COR-L47 (cell line): Measurements from ENCODE around the gene BANF2.
"Not testable (repeated sequence)": the region's sequence is repeated elsewhere in the genome, so short reads cannot be mapped to it uniquely, and the experiment has no call there.

Experiments
- DNase-seq: peaks from one replicate; lab custom pipeline; 2025; lab: John Stamatoyannopoulos, UW

BANF2 gene

DNA sequence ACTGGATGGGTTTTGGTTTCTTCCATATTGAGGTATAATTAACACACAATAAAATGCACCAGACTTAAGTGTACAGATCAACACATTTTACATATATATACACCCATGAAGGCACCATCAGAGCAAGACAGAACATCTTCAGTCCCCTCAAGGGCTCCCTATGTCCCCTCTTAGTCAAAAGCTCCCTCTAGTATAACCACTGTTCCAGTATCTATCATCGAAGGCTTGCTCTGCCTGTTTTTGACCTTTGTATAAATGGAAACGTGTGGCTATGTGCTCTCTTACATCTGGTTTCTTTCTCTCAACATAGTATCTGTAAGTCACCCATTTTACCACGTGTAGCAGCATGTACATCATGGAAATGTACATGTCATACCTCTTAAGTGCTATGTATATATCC is 66.5 kb downstream of the BANF2 start:
- no peak for DNase-seq

DNA sequence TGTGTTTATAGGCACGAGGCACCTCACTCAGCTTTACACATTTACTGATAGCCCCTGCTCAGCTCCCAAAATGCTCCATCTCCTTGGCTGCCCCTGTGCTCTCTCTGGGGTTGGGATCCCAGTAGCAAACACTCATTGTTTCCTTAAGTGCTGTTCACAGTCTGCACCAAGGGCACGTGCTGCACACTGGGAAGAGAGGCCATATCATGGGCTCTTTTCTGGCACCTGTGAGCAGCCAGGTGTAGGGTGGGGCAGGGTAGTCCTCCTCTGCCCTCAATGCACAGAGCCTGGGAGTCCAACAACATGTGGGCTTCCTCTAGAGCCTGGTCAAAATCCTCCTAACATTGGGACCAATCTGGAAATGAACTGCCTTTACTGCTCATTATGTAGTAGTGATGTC is 67.9 kb downstream of the BANF2 start:
- DNase-seq: no peak

DNA sequence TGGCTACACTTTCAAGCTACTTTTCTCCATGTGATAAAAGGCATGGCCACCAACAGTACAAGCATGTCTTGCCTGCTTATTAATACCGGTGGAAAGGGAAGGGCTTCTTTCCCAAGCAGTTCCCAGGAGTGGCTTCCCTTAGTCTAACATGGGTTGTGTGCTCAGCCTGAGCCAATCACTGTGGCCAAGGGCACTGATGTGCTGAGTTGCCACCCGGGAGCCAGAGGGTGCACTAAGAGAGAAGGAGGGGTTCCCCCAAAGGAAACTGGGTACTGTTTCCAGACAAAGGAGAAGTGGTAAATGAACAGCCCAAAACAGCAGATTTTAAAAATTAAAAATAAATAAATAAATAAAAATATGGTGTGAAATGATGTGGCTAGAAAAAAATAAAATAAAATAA is 68.5 kb downstream of the BANF2 start:
- DNase-seq: no peak

DNA sequence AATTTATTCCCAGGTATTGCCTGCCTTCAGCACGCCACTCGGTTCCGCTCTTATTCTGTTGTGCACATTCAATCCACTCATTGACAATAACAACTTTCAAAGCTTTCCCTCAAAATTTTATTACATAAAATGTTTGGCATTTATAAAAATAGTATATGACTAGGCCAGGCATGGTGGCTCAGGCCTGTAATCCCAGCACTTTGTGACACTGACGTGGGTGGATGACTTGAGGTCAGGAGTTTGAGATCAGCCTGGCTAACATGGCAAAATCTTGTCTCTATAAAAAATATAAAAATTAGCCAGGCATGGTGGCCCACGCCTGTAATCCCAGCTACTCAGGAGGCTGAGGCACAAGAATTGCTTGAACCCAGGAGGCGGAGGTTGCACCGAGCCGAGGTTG is 70.0 kb downstream of the BANF2 start:
- not testable (repeated sequence) for DNase-seq

DNA sequence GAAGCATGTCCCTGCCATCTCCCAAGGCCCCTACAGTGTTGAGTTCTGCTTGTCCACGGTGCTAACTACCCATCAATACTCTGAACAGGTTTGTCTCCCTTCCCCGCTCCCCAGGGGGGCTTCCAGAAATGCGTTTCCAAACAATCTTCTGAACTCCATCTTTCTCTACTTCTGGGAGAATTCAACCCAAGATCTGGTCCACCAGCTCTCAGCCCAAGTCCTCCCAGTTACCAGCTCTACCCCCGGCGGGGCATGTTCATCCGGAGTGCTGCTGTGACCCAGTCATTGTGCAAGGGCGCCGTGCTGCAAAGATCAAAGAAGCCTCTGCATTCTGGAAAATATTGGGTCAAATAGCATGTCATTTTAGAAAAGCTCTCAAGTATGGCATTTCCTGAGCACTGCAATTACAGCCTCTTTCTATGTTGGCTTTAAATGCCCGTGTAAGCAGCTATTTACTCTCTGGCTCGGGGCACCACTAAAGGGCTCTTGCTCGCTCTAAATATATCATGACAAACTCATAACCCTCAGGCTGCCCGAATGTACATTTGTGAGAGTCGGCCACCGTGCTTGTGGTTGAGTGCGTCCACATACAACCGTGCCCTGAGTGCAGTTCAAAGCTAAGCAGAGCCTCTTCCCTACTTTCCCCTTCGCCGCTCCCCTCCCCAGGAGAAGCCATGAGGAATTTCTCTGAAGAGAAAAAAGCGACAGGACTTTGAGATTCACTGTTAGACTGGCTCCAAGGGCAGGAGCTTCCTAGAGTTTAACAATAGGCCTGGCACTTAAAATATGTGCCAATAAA is 71.6 kb downstream of the BANF2 start:
- DNase-seq: no peak

DNA sequence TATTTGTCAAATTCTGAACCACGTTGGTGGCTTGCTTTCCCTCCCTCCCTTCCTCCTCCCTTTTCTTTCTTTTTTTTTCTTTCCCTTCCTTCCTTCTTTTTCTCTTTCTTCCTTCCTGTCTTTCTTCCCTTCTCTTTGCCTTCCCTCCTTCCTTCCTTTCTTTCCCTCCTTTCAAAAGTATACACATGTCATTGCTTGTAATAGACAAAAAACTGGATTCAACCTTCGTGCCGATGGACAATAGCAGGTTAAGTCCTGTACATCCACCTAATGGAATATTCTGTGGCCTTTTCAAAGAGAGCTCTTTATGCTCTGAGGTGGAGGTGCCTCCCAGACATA is 72.2 kb downstream of the BANF2 start:
- DNase-seq: no peak

DNA sequence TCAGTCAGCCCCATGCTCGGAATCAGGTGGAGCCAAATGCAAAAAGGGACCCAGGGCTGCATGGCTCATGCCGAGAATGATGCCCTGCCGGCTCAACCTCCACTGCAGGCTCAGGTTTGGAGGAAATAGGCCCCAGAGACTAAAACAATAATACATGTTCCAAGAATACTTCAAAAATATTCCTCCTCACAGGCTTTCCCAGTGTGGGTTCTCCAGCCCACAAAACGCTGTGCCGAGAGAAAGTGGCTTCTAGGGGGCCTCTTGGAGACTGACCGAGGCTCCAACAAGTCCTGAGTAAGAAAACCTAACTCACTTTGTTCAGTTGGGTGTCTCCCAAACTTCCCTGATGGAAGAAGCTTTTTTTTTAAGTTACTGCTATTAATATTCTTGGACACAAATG is 73.9 kb downstream of the BANF2 start:
- DNase-seq: no peak

DNA sequence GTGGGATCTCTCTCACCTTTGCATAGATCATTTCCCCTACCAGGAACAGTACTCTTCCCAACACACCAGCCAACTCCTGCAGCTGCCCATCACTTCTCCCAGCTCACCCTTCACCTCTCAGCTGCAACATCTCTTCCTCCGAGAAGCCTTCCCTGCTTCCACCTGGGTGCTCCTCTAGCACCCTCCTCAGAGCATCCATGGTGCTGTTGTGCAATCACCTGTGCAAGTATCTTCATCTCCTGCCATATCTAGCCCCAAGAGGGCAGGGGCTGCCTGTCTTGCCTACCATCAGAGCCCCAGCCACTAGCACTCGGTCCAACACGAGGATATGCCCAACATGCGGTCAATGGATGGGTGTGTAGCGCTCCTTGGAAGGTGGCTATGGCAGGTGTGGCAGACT is 75.8 kb downstream of the BANF2 start:
- DNase-seq: no peak

DNA sequence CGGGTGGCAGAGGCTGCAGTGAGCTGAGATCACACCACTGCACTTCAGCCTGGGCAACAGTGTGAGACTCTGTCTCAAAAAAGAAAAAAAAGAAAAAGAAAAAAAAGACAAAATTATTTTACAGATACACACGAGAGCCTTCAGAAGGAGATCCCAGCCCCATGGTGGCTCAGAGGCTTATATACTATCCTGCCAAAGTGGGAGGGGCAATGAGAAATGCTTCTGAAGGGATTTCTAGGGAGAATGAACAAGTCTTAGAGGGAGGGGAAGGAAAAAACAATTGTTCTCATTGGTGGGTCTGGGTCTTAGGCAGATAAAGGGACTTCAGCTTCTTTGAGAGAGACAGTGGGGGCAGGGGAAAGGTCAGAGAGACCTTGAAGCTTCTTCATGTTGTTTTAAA is 76.8 kb downstream of the BANF2 start:
- DNase-seq: no peak

DNA sequence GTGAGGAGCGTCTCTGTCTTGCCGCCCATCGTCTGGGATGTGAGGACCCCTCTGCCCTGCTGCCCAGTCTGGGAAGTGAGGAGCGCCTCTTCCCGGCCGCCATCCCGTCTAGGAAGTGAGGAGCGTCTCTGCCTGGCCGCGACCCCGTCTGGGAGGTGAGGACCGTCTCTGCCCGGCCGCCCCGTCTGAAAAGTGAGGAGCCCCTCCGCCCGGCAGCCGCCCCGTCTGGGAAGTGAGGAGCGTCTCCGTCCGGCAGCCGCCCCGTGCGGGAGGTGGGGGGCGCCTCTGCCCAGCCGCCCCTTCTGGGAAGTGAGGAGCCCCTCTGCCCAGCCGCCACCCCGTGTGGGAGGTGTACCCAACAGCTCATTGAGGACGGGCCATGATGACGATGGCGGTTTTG is 79.2 kb downstream of the BANF2 start:
- not testable (repeated sequence) for DNase-seq

DNA sequence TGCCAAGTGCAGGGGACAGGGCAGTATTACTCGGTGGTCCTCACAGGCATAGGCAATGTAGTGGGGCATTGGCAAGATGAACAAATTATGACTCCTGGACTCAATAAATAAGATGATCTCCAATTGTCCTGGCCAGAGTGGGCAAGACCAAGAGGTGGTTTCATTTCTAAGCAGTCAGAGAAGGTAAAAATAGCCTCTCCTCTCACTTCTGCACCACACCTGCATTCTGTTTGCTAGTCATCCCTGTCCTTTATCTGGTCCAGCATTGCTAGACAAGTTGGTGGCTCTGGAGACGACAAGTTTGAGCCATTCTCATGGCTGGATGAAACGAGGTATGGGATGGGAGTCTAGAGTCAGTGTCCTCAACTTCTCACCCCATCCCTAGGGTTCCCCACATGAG is 83.0 kb downstream of the BANF2 start:
- DNase-seq: no peak

DNA sequence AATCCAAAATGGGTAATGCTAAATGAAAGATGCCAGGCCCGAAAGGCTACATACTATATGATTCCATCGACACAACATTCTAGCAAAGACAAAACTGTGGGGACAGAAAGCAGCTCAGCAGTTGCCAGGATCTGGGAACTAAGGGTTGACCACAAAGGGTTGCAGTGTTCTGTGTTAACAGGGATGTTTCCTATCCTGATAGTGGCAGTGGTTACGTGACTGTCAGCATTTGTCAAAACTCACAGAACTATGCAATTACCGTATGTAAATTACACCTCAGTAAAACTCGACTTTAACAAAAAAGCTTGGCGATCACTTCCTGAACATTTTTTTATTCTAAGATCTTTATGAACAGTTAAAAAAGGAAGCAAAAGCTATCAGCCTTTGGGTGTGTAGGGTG is 83.9 kb downstream of the BANF2 start:
- DNase-seq: no peak

DNA sequence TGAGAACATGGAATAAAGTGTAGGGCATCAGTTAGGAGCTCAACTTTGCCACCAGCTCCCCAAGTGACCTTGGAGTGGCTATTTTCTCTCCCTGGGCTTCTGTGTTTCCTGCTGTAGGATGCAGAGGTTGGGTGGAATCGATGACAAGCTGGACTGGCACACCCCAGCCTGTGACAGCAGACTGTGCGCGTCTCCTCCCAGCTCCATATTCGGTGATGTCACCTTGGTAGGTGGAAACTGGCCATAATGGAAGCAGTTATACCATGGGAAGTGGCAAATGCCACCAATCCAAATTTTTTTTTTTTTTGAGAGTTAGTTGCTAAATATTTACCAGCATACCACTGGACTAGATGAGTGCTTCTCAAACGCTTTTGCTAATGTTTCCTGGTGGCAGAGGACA is 85.2 kb downstream of the BANF2 start:
- DNase-seq: no peak
